H1 (cell line): ENCODE measurements around the gene GREM2. TPM values are rescaled to one million over a fixed set of nuclear protein-coding genes. Genes with fewer than 3 reads are reported as not detected.

Source experiments
- CTCF ChIA-PET: fragments of 300-600 bp; sonication (Branson Sonifier 250); formaldehyde crosslinking; loops from one replicate; lab custom pipeline; 2021; ENCODE audit not compliant: partially characterized antibody; lab: Charles Lee
- POLR2A ChIA-PET: fragments of 300-600 bp; sonication (Branson Sonifier 250); formaldehyde crosslinking; loops from one replicate; lab custom pipeline; 2021; ENCODE audit warnings: inconsistent platforms; ENCODE audit not compliant: partially characterized antibody; lab: Charles Lee
- DNase-seq, 2 experiments: peaks; one replicate each; pipeline versions ENCODE4 v3.0.0 to v3.0.0-alpha.2; 2010 to 2022; ENCODE audit warnings: low spot score in 2 of 2, low read depth in 1 of 2, mixed read lengths in 1 of 2
- FAIRE-seq: peaks from 2 replicates; lab custom pipeline; 2011; peaks lifted over from hg19 to GRCh38; lab: Jason Lieb, UNC
- H2AFZ ChIP-seq: 2 replicates; pipeline ENCODE4 v1.8.1; 2012; ENCODE audit warnings: low read length, inconsistent platforms
- H2AK5ac ChIP-seq: 2 replicates; pipeline ENCODE4 v1.6.1; 2013; ENCODE audit warnings: low read depth, low read length
- H2BK120ac ChIP-seq: replicated peaks from 2 replicates; pipeline ENCODE3; 2013; ENCODE audit warnings: low read depth, low read length, inconsistent platforms
- H2BK12ac ChIP-seq: 2 replicates; pipeline ENCODE4 v1.6.1; 2013; ENCODE audit warnings: low read depth, low read length
- H2BK15ac ChIP-seq: 2 replicates; pipeline ENCODE4 v1.6.1; 2013; ENCODE audit warnings: low read length
- H2BK20ac ChIP-seq: 2 replicates; pipeline ENCODE4 v1.6.1; 2013; ENCODE audit warnings: low read length
- H2BK5ac ChIP-seq: 2 replicates; pipeline ENCODE4 v1.6.1; 2013; ENCODE audit warnings: low read depth, low read length
- H3K14ac ChIP-seq: 2 replicates; pipeline ENCODE4 v1.6.1; 2013; ENCODE audit warnings: inconsistent platforms; ENCODE audit not compliant: insufficient read length
- H3K18ac ChIP-seq: 2 replicates; pipeline ENCODE4 v1.6.1; 2013; ENCODE audit warnings: low read length; ENCODE audit errors: extremely low read depth
- H3K23ac ChIP-seq: 2 replicates; pipeline ENCODE4 v1.6.1; 2013; ENCODE audit warnings: inconsistent platforms; ENCODE audit not compliant: insufficient read length
- H3K23me2 ChIP-seq: 2 replicates; pipeline ENCODE4 v1.6.1; 2013; ENCODE audit warnings: low read depth, low read length
- H3K27ac ChIP-seq: 2 replicates; pipeline ENCODE4 v1.6.1; 2011; ENCODE audit warnings: low read depth, low read length, inconsistent platforms
- H3K27me3 ChIP-seq, 4 experiments: replicated peaks in 1 of 4; 1 replicate in 1 of 4; 2 replicates in 3 of 4; pipeline versions ENCODE4 v1.6.1 to v1.8.1; 2011 to 2013; ENCODE audit warnings: low read length in 3 of 4, mild to moderate bottlenecking in 3 of 4, inconsistent platforms in 2 of 4, mixed read lengths in 2 of 4, moderate library complexity in 1 of 4; ENCODE audit not compliant: control insufficient read depth in 3 of 4, insufficient read depth in 3 of 4; ENCODE audit errors: extremely low read depth in 1 of 4
- H3K36me3 ChIP-seq, 4 experiments: 2 replicates each; pipeline versions ENCODE4 v1.6.1 to v1.8.1; 2011 to 2013; ENCODE audit warnings: mild to moderate bottlenecking in 4 of 4, low read length in 3 of 4, moderate library complexity in 2 of 4, control low read depth in 1 of 4, inconsistent platforms in 1 of 4; ENCODE audit not compliant: insufficient read depth in 4 of 4, control insufficient read depth in 2 of 4
- H3K4ac ChIP-seq: replicated peaks from 2 replicates; pipeline ENCODE3; 2013; ENCODE audit warnings: low read length, low read depth, mixed read lengths, inconsistent platforms; ENCODE audit not compliant: insufficient read length
- H3K4me1 ChIP-seq, 4 experiments: replicated peaks in 1 of 4; 1 replicate in 1 of 4; 2 replicates in 3 of 4; pipeline versions ENCODE4 v1.6.1 to v1.8.1; 2011 to 2013; ENCODE audit warnings: low read length in 3 of 4, inconsistent platforms in 2 of 4, mixed read lengths in 1 of 4; ENCODE audit not compliant: insufficient read depth in 4 of 4, control insufficient read depth in 3 of 4
- H3K4me2 ChIP-seq, 2 experiments: 2 replicates each; pipeline versions ENCODE4 v1.6.1 to v1.8.1; 2011 to 2013; ENCODE audit warnings: low read depth in 2 of 2, low read length in 2 of 2, control low read depth in 1 of 2, inconsistent platforms in 1 of 2, mild to moderate bottlenecking in 1 of 2; ENCODE audit not compliant: insufficient read depth in 1 of 2
- H3K4me3 ChIP-seq, 4 experiments: fragments of 200-600, 300-600 bp in 1 of 4; sonication (generic), shearing (Covaris generic), sonication (Bioruptor Twin) in 1 of 4; 2 replicates each; pipeline versions ENCODE4 v1.5.1 to v1.8.1; 2011 to 2016; ENCODE audit warnings: low read length in 4 of 4, low read depth in 3 of 4, control low read depth in 2 of 4, inconsistent platforms in 2 of 4, mild to moderate bottlenecking in 2 of 4, mixed read lengths in 1 of 4, moderate library complexity in 1 of 4; ENCODE audit not compliant: insufficient read depth in 2 of 4; ENCODE audit errors: extremely low read depth in 1 of 4
- H3K56ac ChIP-seq: replicated peaks from 2 replicates; pipeline ENCODE3; 2013; ENCODE audit warnings: low read depth, mild to moderate bottlenecking, mixed read lengths, low read length, inconsistent platforms; ENCODE audit not compliant: insufficient read length
- H3K79me1 ChIP-seq: 2 replicates; pipeline ENCODE4 v1.6.1; 2013; ENCODE audit warnings: low read depth, low read length, control low read depth
- H3K79me2 ChIP-seq, 2 experiments: 2 replicates each; pipeline versions ENCODE4 v1.6.1 to v1.8.1; 2012 to 2013; ENCODE audit warnings: low read length in 2 of 2, mild to moderate bottlenecking in 2 of 2, inconsistent platforms in 1 of 2; ENCODE audit not compliant: insufficient read depth in 2 of 2, control insufficient read depth in 1 of 2
- H3K9ac ChIP-seq, 4 experiments: replicated peaks in 1 of 4; 1 replicate in 1 of 4; 2 replicates in 3 of 4; pipeline versions ENCODE4 v1.6.1 to v1.8.1; 2011 to 2013; ENCODE audit warnings: low read depth in 3 of 4, low read length in 3 of 4, control low read depth in 2 of 4, mild to moderate bottlenecking in 2 of 4, moderate library complexity in 2 of 4, inconsistent platforms in 1 of 4; ENCODE audit errors: extremely low read depth in 1 of 4
- H3K9me3 ChIP-seq, 2 experiments: 2 replicates each; pipeline versions ENCODE4 v1.6.1 to v1.8.1; 2012 to 2013; ENCODE audit warnings: mild to moderate bottlenecking in 2 of 2, moderate library complexity in 2 of 2, control low read depth in 1 of 2, inconsistent platforms in 1 of 2, low read depth in 1 of 2, low read length in 1 of 2, mixed read lengths in 1 of 2; ENCODE audit not compliant: insufficient read depth in 2 of 2
- H4K20me1 ChIP-seq, 2 experiments: replicated peaks in 1 of 2; 2 replicates each; pipeline versions ENCODE3 to v1.8.1; 2011 to 2013; ENCODE audit warnings: inconsistent platforms in 2 of 2, low read length in 2 of 2, mild to moderate bottlenecking in 1 of 2; ENCODE audit not compliant: insufficient read depth in 2 of 2, control insufficient read depth in 1 of 2
- H4K5ac ChIP-seq: 2 replicates; pipeline ENCODE4 v1.6.1; 2013; ENCODE audit warnings: low read length, low read depth, mixed read lengths, inconsistent platforms; ENCODE audit not compliant: insufficient read length
- H4K8ac ChIP-seq: 2 replicates; pipeline ENCODE4 v1.8.0; 2013; ENCODE audit warnings: mild to moderate bottlenecking, moderate library complexity, low read length, inconsistent platforms; ENCODE audit not compliant: insufficient read depth; ENCODE audit errors: extremely low read depth
- H4K91ac ChIP-seq: replicated peaks from 2 replicates; pipeline ENCODE3; 2013; ENCODE audit warnings: low read length, mixed read lengths, inconsistent platforms; ENCODE audit not compliant: insufficient read length
- BCL11A ChIP-seq, 2 experiments: IDR thresholded peaks; one replicate each; pipeline ENCODE4 v1.6.1; 2011; ENCODE audit warnings: low read depth in 2 of 2, low read length in 2 of 2, mild to moderate bottlenecking in 2 of 2
- MAFK ChIP-seq: IDR thresholded peaks from 2 replicates; pipeline ENCODE4 v1.6.1; 2012; ENCODE audit warnings: low read depth, mild to moderate bottlenecking, improper control_type of control experiment, low read length
- POLR2A ChIP-seq, 2 experiments: IDR thresholded peaks; 1 replicate in 1 of 2; 2 replicates in 1 of 2; pipeline ENCODE4 v1.6.1; 2011; ENCODE audit warnings: low read depth in 2 of 2, low read length in 2 of 2, mild to moderate bottlenecking in 2 of 2; ENCODE audit errors: control extremely low read depth in 1 of 2
- WGBS, 2 experiments: shearing (Covaris generic) in 1 of 2; methylation state at CpG; one replicate each; pipeline versions ENCODE4 v1.1.6 to v1.1.7; 2013 to 2015; ENCODE audit warnings: low lambda C conversion rate in 2 of 2, mixed read lengths in 2 of 2, inconsistent platforms in 1 of 2, low coverage in 1 of 2, missing lambda C conversion rate in 1 of 2; ENCODE audit not compliant: insufficient replicate concordance in 2 of 2, insufficient coverage in 1 of 2, insufficient read length in 1 of 2; ENCODE audit errors: extremely low coverage in 1 of 2, missing lambda C conversion rate in 1 of 2; 5-methylcytosine and 5-hydroxymethylcytosine counted together
- polyA plus RNA-seq, 7 experiments: library from polyadenylated mRNA; depleted of rRNA in 3 of 7; stranded (reverse) in 5 of 7; unstranded in 2 of 7; fragments of >200 nt in 5 of 7; fragments of 200-250 nt in 2 of 7; gene quantifications; 1 replicate in 5 of 7; 2 replicates in 1 of 7; 4 replicates in 1 of 7; pipeline versions ENCODE4 v1.2.1 to v1.2.3, GENCODE V29; 2011 to 2013; ENCODE audit warnings: missing spikeins in 2 of 7, mixed read lengths in 2 of 7
- total RNA-seq: library from RNA; stranded (reverse); fragmentation: NEBNext Ultra II Directional; extraction: Animal tissue kit (Norgen Biotek cat#: 25700); gene quantifications from 2 replicates; pipeline ENCODE4 v1.2.1, GENCODE V29; 2021

The GREM2 gene
- total and polyA plus RNA-seq, 2 of the 8 experiments (the other 6 are each of a cell fraction or from before 2014, with no cell fraction given): 0.05 TPM; not detected in 1

DNA sequence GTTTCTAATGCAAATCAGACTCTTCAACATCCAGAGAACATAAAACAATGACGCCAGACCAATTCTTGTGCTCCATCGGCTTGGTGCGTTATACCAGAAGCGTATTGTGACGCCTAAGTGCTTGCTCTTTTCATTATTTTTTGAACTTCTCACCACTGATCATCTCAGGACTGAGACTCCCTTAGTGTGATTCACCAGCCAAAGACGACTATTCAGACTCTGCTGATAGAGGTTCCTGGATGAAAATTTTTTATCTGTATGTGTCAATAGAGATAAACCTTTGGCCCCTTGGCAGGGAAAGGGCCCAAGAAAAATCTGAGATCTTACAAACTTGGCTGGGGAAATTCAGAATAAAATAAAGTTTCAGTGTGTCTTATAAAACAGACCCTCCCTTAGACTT lies 856 bp upstream of the GREM2 start:
- ChIA-PET CTCF (interaction anchor here (0.6 to 1.9 kb wide), 6 partner anchors 79 to 444 kb away, joined by 3 to 11 read pairs (median 3); no protein-coding TSS in a partner anchor), POLR2A (no interaction called here)
- Histone ChIP-seq H3K4me1 (peaks cover 0 to 14% (median 4%) of the 10 kb centered on the region in 4 experiments; a peak in 4 of 7 replicates), H3K4ac (no peak overlapping the region), H2BK120ac (no peak overlapping the region), H3K4me2 (peak overlapping the region in 1 of 2 experiments; percentile 84; a peak in 1 of 4 replicates), H2BK20ac (no peak overlapping the region), H4K20me1 (no peaks in the 10 kb centered on the region), H3K9ac (no peak overlapping the region), H4K91ac (no peak overlapping the region), H4K5ac (no peak overlapping the region), H2AFZ (no peak overlapping the region), H3K9me3 (no peaks in the 10 kb centered on the region), H3K36me3 (no peaks in the 10 kb centered on the region), H3K79me2 (no peaks in the 10 kb centered on the region), H3K4me3 (no peak overlapping the region), H3K79me1 (no peaks in the 10 kb centered on the region), H3K23me2 (peaks cover 5% of the 10 kb centered on the region; the same call in 1 of the 2 replicates), H3K27me3 (peaks cover 0 to 13% (median 5%) of the 10 kb centered on the region in 4 experiments; a peak in 4 of 7 replicates), H3K23ac (no peak overlapping the region), H3K18ac (no peak overlapping the region), H3K27ac (no peak overlapping the region), H2BK5ac (no peak overlapping the region), H2AK5ac (no peak overlapping the region), H3K14ac (no peak overlapping the region), H4K8ac (no peak overlapping the region), H3K56ac (no peak overlapping the region), H2BK12ac (no peak overlapping the region), H2BK15ac (no peak overlapping the region)
- no peak for DNase-seq
- no peak for FAIRE-seq
- 63% methylated on average over 6 of the region's 6 CpGs; no CpG with 5 or more reads in 1 of the 2 experiments for WGBS, 2 experiments
- TF ChIP-seq POLR2A (IDR thresholded peaks at IDR 0.05; ENCODE audit: control extremely low read depth in 1 of 2, low read depth in 2 of 2, low read length in 2 of 2) (no peak), BCL11A (IDR thresholded peaks at IDR 0.05; ENCODE audit: low read depth in 2 of 2, low read length in 2 of 2) (no peak), MAFK (no peak)
